Femur (tissue), 1 donor: ENCODE data around the gene EPN2.
A peak's percentile ranks its signal among the peaks of the same experiment; 100 is the strongest.

Source experiments
- DNase-seq: peaks from one replicate; pipeline ENCODE4 v3.0.0-alpha.2; 2017

EPN2 gene

GRCh38 chr17:19296786-19297778, 59.9 kb downstream of the EPN2 start:
- no peak for DNase-seq

- no peak for DNase-seq
Observed at GRCh38 chr17:19298569-19299213, 61.5 kb downstream of the EPN2 start.

- DNase-seq = no peak
Observed at GRCh38 chr17:19299214-19299747, 62.1 kb downstream of the EPN2 start.

- DNase-seq = no peak
Observed at GRCh38 chr17:19299866-19300265, 62.7 kb downstream of the EPN2 start.

- no peak for DNase-seq
Observed at GRCh38 chr17:19301274-19301951, 64.2 kb downstream of the EPN2 start.

GRCh38 chr17:19301973-19302372, 64.8 kb downstream of the EPN2 start:
- no peak for DNase-seq

GRCh38 chr17:19302791-19303331, 65.7 kb downstream of the EPN2 start:
- DNase-seq = no peak

- DNase-seq = no peak
Observed at GRCh38 chr17:19303367-19303776, 66.2 kb downstream of the EPN2 start.

GRCh38 chr17:19304209-19304608, 67.0 kb downstream of the EPN2 start:
- peak; percentile 66 for DNase-seq

- DNase-seq = no peak
Observed at GRCh38 chr17:19304751-19305150, 67.6 kb downstream of the EPN2 start.

- DNase-seq = no peak
Observed at GRCh38 chr17:19305256-19305655, 68.1 kb downstream of the EPN2 start.

- DNase-seq = no peak
Observed at GRCh38 chr17:19305761-19306159, 68.6 kb downstream of the EPN2 start.

- no peak for DNase-seq
Observed at GRCh38 chr17:19306160-19307111, 69.3 kb downstream of the EPN2 start.

- DNase-seq = no peak
Observed at GRCh38 chr17:19307521-19307920, 70.4 kb downstream of the EPN2 start.

GRCh38 chr17:19308398-19308797, 71.2 kb downstream of the EPN2 start:
- DNase-seq = no peak

GRCh38 chr17:19309701-19310100, 72.5 kb downstream of the EPN2 start:
- no peak for DNase-seq

- no peak for DNase-seq
Observed at GRCh38 chr17:19310151-19310550, 73.0 kb downstream of the EPN2 start.

- DNase-seq = no peak
Observed at GRCh38 chr17:19311016-19311415, 73.8 kb downstream of the EPN2 start.

- DNase-seq = no peak
Observed at GRCh38 chr17:19311421-19312215, 74.5 kb downstream of the EPN2 start.

GRCh38 chr17:19312406-19312805, 75.2 kb downstream of the EPN2 start:
- no peak for DNase-seq
